Activated B cell treated with CpG ODN at 0.5 μM for 24 hours (primary cell): ENCODE data around the gene CRELD1. TPM values are rescaled to one million over a fixed set of nuclear protein-coding genes. Genes with fewer than 3 reads are reported as not detected.

Experiments
- ATAC-seq: fragments of 200-7000 bp; cut with Tn5 transposase; one replicate; pipeline ENCODE4 v1.10.0; 2021; ENCODE audit warnings: low read depth, mild to moderate bottlenecking, moderate library complexity
- CTCF ChIA-PET: fragments of 350-600 bp; sonication (Branson Sonifier 250); formaldehyde crosslinking; loops from one replicate; lab custom pipeline; 2021; ENCODE audit warnings: antibody characterized with exemption; lab: Charles Lee
- POLR2A ChIA-PET: fragments of 350-600 bp; sonication (Branson Sonifier 250); formaldehyde crosslinking; loops from one replicate; lab custom pipeline; 2021; ENCODE audit warnings: antibody characterized with exemption; lab: Charles Lee
- DNase-seq: peaks from one replicate; pipeline ENCODE4 v3.0.0; 2022
- H3K27ac Mint-ChIP-seq: one replicate; pipeline ENCODE4 v1.8.0; 2020; ENCODE audit warnings: mixed read lengths
- H3K27me3 Mint-ChIP-seq: one replicate; pipeline ENCODE4 v1.8.0; 2021; ENCODE audit warnings: mixed read lengths
- H3K36me3 Mint-ChIP-seq: one replicate; pipeline ENCODE4 v1.8.0; 2021; ENCODE audit warnings: low read depth, mixed read lengths
- H3K4me1 Mint-ChIP-seq: one replicate; pipeline ENCODE4 v1.8.0; 2021; ENCODE audit warnings: mixed read lengths
- H3K4me3 Mint-ChIP-seq: one replicate; pipeline ENCODE4 v1.8.0; 2020; ENCODE audit warnings: mild to moderate bottlenecking, mixed read lengths
- H3K9me3 Mint-ChIP-seq: one replicate; pipeline ENCODE4 v1.8.0; 2020; ENCODE audit warnings: mixed read lengths
- CTCF ChIP-seq: fragments of 200-600 bp; IDR thresholded peaks from one replicate; pipeline ENCODE4 v1.8.0; 2022; ENCODE audit warnings: antibody characterized with exemption, mild to moderate bottlenecking
- intact Hi-C: fragments of 100-400 bp; cut with micrococcal nuclease; formaldehyde crosslinking; loops from one replicate; pipeline ENCODE4 v1.15.1; 2024
- total RNA-seq: library from RNA; stranded (reverse); gene quantifications from 2 replicates; pipeline ENCODE4 v1.2.3, GENCODE V29; 2022

The CRELD1 gene
- total RNA-seq, 1 donor from 2014 or later, result 30.5 TPM

GRCh38 chr3:9911863-9912262 is 21.8 kb upstream of the CRELD1 start:
- no peak for TF ChIP-seq CTCF
- DNase-seq (no peak), ATAC-seq (no peak)
- no peak overlapping the region for H3K4me3 Mint-ChIP-seq
- ChIA-PET CTCF (no interaction called here), POLR2A (interaction anchor here (1.3 kb wide), 1 partner anchor 21 kb away, joined by 3 read pairs; the partner anchor contains the start of gene CRELD1)
- H3K4me1 Mint-ChIP-seq, result peaks cover 19% of the 10 kb centered on the region
- intact Hi-C loops, result no loop called here
- no peak overlapping the region for H3K27ac Mint-ChIP-seq
- H3K27me3 Mint-ChIP-seq, result peaks cover 10% of the 10 kb centered on the region
- H3K36me3 Mint-ChIP-seq, result no peaks in the 10 kb centered on the region
- no peaks in the 10 kb centered on the region for H3K9me3 Mint-ChIP-seq

- no peaks in the 10 kb centered on the region for H3K36me3 Mint-ChIP-seq
- intact Hi-C loops, result no loop called here
- H3K9me3 Mint-ChIP-seq, result no peaks in the 10 kb centered on the region
- ATAC-seq, result no peak
- peaks cover 10% of the 10 kb centered on the region for H3K27me3 Mint-ChIP-seq
- no peak for DNase-seq
- CTCF ChIA-PET, result no interaction called here
- no peak overlapping the region for H3K4me3 Mint-ChIP-seq
- POLR2A ChIA-PET, result interaction anchor here (1.3 kb wide), 1 partner anchor 20 kb away, joined by 3 read pairs; the partner anchor contains the start of gene CRELD1
- peaks cover 20% of the 10 kb centered on the region for H3K4me1 Mint-ChIP-seq
- H3K27ac Mint-ChIP-seq, result no peak overlapping the region
- TF ChIP-seq CTCF, result no peak
These were observed 21.2 kb upstream of the CRELD1 start for GRCh38 chr3:9912294-9912935.

GRCh38 chr3:9913601-9914000 is 20.0 kb upstream of the CRELD1 start:
- no peak for ATAC-seq
- Mint-ChIP-seq H3K9me3 (no peaks in the 10 kb centered on the region), H3K27me3 (peaks cover 10% of the 10 kb centered on the region), H3K4me1 (peaks cover 20% of the 10 kb centered on the region), H3K4me3 (no peak overlapping the region), H3K27ac (no peak overlapping the region), H3K36me3 (no peaks in the 10 kb centered on the region)
- TF ChIP-seq CTCF, result no peak
- intact Hi-C loops, result no loop called here
- ChIA-PET CTCF (no interaction called here), POLR2A (interaction anchor here (1.7 kb wide), 1 partner anchor 23 kb away, joined by 7 read pairs; the partner anchor contains the start of gene JAGN1)
- DNase-seq, result no peak

GRCh38 chr3:9914011-9914410 is 19.6 kb upstream of the CRELD1 start:
- no peak for ATAC-seq
- ChIA-PET POLR2A (interaction anchor here (1.7 kb wide), 1 partner anchor 23 kb away, joined by 7 read pairs; the partner anchor contains the start of gene JAGN1), CTCF (no interaction called here)
- no peak overlapping the region for H3K4me3 Mint-ChIP-seq
- no peaks in the 10 kb centered on the region for H3K36me3 Mint-ChIP-seq
- no peak overlapping the region for H3K27ac Mint-ChIP-seq
- intact Hi-C loops, result no loop called here
- H3K27me3 Mint-ChIP-seq, result peaks cover 10% of the 10 kb centered on the region
- no peak for TF ChIP-seq CTCF
- no peaks in the 10 kb centered on the region for H3K9me3 Mint-ChIP-seq
- no peak for DNase-seq
- H3K4me1 Mint-ChIP-seq, result peaks cover 20% of the 10 kb centered on the region

- Mint-ChIP-seq H3K36me3 (no peaks in the 10 kb centered on the region), H3K27me3 (peaks cover 10% of the 10 kb centered on the region), H3K27ac (no peak overlapping the region), H3K9me3 (no peaks in the 10 kb centered on the region), H3K4me3 (no peak overlapping the region), H3K4me1 (peaks cover 17% of the 10 kb centered on the region)
- TF ChIP-seq CTCF, result no peak
- no peak for ATAC-seq
- intact Hi-C loops, result loop anchor here (1.0 kb wide), 1 partner anchor 24 kb away; the partner anchor contains the start of gene JAGN1
- no peak for DNase-seq
- POLR2A ChIA-PET, result interaction anchor here (1.7 kb wide), 1 partner anchor 24 kb away, joined by 7 read pairs; the partner anchor contains the start of gene JAGN1
- CTCF ChIA-PET, result no interaction called here
These were observed 18.9 kb upstream of the CRELD1 start for GRCh38 chr3:9914559-9915253.
